Measurements from ENCODE around the gene PDE8B.
A peak's percentile ranks its signal among the peaks of the same experiment; 100 is the strongest.

PDE8B gene

DNA sequence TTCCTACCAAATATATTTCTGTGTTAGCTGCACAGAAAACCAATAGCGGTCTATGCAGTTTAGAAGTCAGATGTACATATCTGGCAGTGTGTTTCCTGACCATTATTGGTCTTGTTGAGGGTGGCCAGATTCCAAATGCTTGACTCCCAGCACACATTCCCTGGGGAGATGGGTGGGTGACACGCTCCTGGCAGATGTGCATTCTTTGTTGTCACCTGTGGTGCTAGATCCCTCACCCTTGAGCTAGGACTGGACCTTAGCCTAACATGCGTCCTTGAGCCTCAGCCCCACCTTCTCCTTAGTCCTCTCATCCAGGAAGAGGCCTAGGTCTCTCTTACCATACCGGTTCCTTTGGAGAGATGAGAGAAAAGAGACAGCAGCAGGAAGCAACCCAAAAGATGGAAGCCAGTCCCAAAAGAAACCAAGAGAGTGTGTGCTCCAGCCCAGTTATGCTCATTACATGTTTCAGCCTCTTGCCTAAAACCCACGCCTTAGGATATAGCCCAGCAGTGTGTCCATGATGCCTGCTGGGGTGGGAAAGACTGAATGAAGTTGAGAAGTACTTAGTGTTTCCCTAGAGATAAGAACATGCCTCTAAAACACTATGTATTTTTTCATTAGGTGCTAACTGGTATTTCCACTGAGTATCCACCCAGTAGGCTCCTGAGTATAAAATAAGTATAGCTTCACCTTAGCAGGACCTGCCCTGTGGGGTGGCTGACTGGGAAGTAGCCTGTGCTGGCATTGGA, 116.7 kb downstream of the PDE8B start:
- no peak for DNase-seq

DNA sequence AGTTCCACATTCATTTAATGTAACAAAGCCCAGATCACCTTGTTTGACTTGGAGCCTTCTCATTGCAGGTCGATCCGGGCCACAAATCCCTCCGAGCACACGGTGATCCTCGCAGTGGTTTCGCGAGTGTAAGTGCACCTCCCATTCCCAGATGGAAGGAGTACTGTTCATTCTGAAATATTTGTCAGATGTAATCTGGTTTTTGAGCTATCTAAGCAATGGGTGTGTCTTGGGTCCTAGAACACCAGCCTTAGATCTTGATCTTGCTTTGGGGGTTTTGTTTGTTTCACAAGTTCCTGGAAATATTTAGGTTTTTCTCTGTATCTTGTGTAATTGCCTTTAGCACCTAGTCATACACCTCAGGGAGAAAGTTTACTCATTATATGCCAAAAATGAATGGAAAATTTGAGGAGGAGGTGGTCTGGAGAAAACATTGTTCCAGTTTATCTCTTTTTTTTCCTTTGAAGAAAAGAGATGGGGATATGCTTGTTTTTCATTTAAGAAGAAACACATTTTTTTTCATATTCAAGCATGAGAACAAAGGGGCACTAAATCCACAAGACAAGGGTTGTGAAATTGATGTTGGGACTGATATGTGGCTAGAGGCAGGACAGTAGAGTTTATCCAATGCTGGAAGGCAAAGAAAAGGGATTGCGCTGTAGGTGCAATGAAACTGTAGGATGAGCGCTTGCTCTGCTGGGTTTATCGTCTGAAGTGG, 118.6 kb downstream of the PDE8B start:
- no peak for DNase-seq

GRCh38 chr5:77329664-77330430, 119.4 kb downstream of the PDE8B start:
- no peak for DNase-seq

DNA sequence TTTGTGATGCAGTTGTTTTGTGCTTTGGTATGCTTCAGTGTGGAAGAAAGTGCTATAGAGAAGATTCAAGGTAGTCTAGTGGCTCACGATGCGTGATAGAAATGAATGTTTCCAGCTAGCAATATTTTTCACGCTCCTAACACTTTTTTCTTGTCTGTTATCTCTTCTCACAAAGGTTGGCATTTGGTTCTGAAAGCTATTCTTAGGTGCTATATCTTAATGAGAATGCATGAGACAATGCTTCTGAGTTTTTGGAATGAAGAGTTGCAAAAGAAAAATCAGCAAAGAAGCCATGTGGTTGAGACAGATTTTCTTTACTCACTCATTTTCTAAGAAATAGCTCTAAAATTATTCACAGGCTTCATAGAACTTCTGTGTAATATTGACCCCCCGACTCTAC, 122.6 kb downstream of the PDE8B start:
- DNase-seq: no peak

- DNase-seq: no peak
These were observed 123.1 kb downstream of the PDE8B start for GRCh38 chr5:77333451-77334123.

DNA sequence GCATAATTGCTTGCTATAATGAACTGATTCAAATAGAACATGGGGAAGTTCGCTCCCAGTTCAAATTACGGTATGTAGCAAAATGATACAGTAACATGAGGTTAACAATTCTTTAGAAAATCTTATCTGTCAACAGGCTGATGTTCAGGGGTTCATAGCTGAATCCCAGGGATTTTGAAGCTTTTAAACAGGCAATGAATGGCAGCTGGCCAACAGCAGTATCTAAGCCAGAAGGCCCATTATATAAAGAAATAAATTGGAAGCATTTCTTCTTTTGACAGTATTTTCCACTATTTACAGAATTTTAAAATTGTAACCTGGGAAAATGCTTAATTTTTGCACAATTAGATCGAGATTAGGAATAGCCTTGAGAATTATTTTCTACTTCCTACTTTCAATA, 126.8 kb downstream of the PDE8B start:
- no peak for DNase-seq

DNA sequence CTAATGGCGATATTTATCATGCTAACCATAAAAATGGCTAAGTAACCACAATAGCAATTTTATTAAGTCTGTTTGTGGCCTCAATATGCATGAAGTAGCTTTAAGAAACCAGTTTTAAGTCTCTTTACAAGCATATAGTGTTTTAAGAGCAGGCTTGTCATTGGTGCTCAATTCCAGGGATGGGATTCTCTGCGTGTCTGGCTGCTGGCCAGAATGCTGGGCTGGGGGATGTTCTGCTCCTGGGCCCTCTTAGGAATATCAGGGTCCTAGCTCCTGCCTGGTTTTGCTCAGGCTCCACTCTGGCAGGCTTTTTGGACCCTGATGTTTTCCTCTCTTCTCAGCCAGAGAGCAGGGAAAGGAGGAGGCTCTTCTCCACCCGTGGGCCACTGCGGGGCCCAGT, 127.2 kb downstream of the PDE8B start:
- no peak for DNase-seq

GRCh38 chr5:77339337-77339890, 128.9 kb downstream of the PDE8B start:
- no peak for DNase-seq

- no peak for DNase-seq
These were observed 132.7 kb downstream of the PDE8B start for GRCh38 chr5:77343165-77343564.

GRCh38 chr5:77347435-77348098, 137.1 kb downstream of the PDE8B start:
- DNase-seq: no peak

GRCh38 chr5:77353251-77353650, 142.8 kb downstream of the PDE8B start:
- no peak for DNase-seq

DNA sequence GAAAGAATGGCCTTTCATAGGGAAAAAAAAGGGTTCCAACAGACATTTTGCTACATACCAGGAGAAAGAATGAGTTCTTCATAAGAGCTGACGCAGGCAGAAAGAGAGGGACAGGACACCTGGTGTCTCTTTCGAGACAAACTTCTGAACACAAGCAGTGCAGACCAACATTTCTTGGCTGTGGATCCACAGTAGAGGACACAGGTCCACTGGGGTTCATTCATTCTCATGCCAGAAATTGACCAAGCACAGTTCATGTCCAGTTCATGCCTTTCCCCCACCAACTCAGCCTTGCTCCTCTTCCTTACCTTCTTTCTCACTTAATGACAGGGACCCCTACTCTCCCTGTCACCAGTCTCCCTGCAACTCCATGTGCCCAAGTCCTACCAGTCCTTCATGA, 144.0 kb downstream of the PDE8B start:
- DNase-seq: no peak

- no peak for DNase-seq
These were observed 144.6 kb downstream of the PDE8B start for GRCh38 chr5:77355080-77355479.

DNA sequence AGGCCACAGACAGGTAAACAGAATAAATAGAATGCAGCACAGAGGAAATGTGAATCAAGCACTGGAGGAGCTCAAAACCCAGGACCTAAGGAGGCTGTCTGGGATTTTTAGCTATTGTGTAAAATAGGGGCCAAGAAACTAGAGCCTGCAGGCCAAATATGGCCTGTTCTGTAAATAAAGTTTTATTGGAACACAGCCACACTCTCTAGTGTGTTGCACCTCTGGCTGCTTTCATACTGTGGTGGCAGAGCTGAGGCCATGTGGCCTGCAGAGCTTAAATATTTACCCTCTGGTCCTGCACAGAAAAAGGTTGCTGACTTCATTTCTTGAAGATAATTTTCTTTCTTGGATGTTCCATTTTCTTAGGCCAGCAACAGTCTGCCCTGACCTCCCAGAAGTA, 145.3 kb downstream of the PDE8B start:
- DNase-seq: no peak

DNA sequence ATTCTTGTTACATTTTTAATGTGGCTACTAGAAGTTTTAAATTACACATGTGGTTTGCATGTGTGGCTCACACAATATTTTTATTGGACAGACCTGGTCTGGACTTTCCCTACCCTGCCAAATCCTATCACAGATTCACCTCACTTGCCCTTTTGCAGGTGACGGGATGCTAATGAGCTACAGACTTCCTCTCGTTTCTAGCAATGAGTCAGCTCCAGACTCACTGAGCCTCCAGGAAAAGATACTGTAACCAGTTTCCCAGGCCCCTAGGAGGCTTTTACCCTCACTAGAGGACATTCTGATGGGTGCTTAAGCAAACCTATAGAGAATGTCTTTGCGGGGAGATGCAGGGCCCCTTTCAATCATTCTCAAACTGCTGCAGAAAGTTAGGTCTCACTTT, 146.3 kb downstream of the PDE8B start:
- no peak for DNase-seq

DNA sequence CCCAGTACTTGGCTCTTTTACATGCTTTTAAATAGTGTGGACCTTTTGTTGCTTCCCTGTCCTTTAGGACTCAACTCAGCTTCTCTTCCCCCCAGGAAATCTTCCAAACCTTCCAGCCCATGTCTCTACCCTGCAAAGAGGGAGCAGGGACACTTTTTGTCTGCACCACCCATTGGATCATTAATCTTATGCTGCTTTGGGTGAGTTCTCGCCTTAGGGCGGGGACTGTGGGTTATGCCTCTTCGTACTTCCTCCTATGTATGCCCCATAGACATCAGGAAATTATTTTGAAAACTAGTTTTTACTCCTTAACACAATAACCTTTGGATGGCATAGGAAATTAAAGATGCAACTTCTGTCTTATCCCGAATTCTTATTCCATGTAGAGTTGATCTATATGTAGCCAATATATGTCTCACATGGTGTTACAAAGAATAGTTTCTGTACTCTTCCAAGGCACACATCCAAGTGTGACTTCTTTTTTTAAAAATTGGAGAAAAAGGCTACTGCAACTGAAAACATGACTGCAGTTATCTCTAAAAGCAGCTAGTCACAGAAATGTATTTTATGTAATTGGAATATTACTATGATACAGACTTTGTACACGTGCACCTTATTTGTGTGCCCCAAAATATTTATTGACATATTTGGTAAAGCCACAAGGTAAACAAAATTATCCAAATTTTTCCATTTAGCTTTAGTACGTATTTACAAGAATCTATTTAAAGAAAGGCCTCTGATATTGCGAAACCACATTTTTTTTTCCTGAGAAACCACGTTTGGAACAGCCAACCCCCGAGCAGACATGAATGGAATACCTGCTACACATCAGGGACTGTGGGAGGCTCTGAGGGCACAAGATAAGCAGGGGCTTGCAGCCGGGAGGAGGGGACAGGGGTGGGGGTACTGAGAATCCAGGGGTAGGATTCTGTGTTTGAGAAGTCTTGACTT, 148.1 kb downstream of the PDE8B start:
- peak; percentile 34 for DNase-seq

- DNase-seq: no peak
These were observed 148.8 kb downstream of the PDE8B start for GRCh38 chr5:77359231-77359630.

DNA sequence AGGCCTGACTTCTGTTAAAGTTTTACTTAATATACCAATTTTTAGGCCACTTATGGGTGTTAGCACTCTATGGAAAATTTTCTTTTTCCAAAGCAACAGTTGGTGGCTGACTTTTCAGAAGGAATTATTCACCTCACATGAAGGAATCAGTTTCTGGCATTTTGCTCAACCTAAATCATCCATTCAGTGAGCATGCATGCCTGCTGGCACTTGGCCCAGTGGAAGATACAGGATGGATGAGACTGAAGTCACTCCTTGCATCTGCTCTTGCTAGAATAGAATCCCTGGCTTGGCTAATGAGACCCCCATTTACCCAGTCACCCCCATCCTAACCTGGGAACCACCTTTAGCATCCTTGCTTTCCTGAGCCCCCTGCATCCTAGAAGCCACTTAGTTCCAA, 149.9 kb downstream of the PDE8B start:
- no peak for DNase-seq

- no peak for DNase-seq
These were observed 150.5 kb downstream of the PDE8B start for GRCh38 chr5:77360973-77361372.

GRCh38 chr5:77366717-77367500, 156.4 kb downstream of the PDE8B start:
- DNase-seq: no peak

Data from HCEC 1CT (cell line).